Activated naive CD8-positive, alpha-beta T cell treated with anti-CD3 and anti-CD28 coated beads for 36 hours (primary cell): ENCODE data around the gene CASR. TPM values are rescaled to one million over a fixed set of nuclear protein-coding genes. Genes with fewer than 3 reads are reported as not detected.
"Not testable (repeated sequence)": the region's sequence is repeated elsewhere in the genome, so short reads cannot be mapped to it uniquely, and the experiment has no call there.

ENCODE experiments used
- DNase-seq: peaks from one replicate; pipeline ENCODE4 v3.0.0; 2021
- H3K27ac Mint-ChIP-seq: one replicate; pipeline ENCODE4 v1.8.0; 2022; ENCODE audit warnings: mild to moderate bottlenecking, moderate library complexity, mixed read lengths
- H3K27me3 Mint-ChIP-seq: one replicate; pipeline ENCODE4 v1.8.0; 2022; ENCODE audit warnings: mild to moderate bottlenecking, mixed read lengths
- H3K36me3 Mint-ChIP-seq: one replicate; pipeline ENCODE4 v1.8.0; 2021; ENCODE audit warnings: mild to moderate bottlenecking, mixed read lengths
- H3K4me1 Mint-ChIP-seq: one replicate; pipeline ENCODE4 v1.8.0; 2021; ENCODE audit warnings: mixed read lengths
- H3K4me3 Mint-ChIP-seq: one replicate; pipeline ENCODE4 v1.8.0; 2022; ENCODE audit warnings: mild to moderate bottlenecking, moderate library complexity, mixed read lengths
- H3K9me3 Mint-ChIP-seq: one replicate; pipeline ENCODE4 v1.8.0; 2022; ENCODE audit warnings: mixed read lengths
- total RNA-seq, 2 experiments: library from RNA; stranded (reverse); gene quantifications; one replicate each; pipeline ENCODE4 v1.2.3, GENCODE V29; 2021

CASR gene
- total RNA-seq, 2 experiments from 2014 or later, result not detected

- Mint-ChIP-seq H3K36me3 (no peaks in the 10 kb centered on the region), H3K27ac (no peak overlapping the region), H3K4me1 (no peaks in the 10 kb centered on the region), H3K9me3 (no peaks in the 10 kb centered on the region), H3K4me3 (no peak overlapping the region), H3K27me3 (peaks cover 50% of the 10 kb centered on the region)
- DNase-seq, result no peak
Measured at GRCh38 chr3:122189357-122189756, 5.9 kb downstream of the CASR start.

DNA sequence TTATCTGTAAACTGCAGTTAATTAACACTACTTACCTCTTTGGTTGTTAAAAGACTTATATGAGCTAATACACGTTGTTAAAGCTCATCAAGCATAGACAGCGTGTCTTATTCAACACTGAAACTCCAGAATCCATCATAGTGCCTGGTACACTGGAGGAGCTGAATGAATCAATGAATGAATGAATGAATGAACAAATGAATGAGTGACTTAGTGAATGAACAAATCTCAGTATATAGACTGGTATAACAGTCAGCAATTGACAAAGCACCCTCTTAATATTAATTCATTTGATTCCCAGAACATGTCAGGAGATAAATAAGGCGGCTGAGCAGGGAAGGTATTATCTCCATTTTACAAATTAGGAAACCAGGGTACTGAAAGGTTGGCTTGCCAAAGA is 7.1 kb downstream of the CASR start:
- peaks cover 39% of the 10 kb centered on the region for H3K27me3 Mint-ChIP-seq
- no peaks in the 10 kb centered on the region for H3K4me1 Mint-ChIP-seq
- H3K27ac Mint-ChIP-seq, result no peak overlapping the region

DNA sequence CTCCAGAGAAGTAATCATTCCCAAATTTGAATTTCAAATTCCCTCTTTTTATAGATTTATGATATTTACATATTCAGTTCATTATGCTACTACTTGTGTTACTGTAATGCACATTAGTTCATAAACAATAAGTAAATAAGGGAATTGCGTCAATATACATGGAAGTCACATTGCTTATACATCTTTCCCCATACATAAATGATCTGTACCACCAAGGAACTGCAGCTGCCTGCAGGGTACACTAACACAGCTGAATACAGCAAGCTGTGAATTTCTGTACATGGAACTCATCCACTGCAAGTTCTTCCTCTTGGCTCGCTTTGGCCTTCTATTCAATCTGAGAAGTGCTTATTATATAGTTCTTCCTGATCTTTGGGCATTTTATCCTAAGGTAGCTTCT is 15.5 kb downstream of the CASR start:
- Mint-ChIP-seq H3K27me3 (peaks cover 6% of the 10 kb centered on the region), H3K9me3 (peaks cover 3% of the 10 kb centered on the region), H3K4me3 (no peak overlapping the region), H3K4me1 (peaks cover 3% of the 10 kb centered on the region), H3K36me3 (no peaks in the 10 kb centered on the region), H3K27ac (no peak overlapping the region)
- DNase-seq, result no peak

More for the DNA sequence above, 7.1 kb downstream of the CASR start:
- Mint-ChIP-seq H3K4me3 (no peak overlapping the region), H3K9me3 (no peaks in the 10 kb centered on the region), H3K36me3 (no peaks in the 10 kb centered on the region)
- DNase-seq, result no peak

- H3K4me1 Mint-ChIP-seq, result peaks cover 3% of the 10 kb centered on the region
- peaks cover 3% of the 10 kb centered on the region for H3K9me3 Mint-ChIP-seq
- H3K4me3 Mint-ChIP-seq, result no peak overlapping the region
- H3K27ac Mint-ChIP-seq, result no peak overlapping the region
- no peak for DNase-seq
- peaks cover 6% of the 10 kb centered on the region for H3K27me3 Mint-ChIP-seq
- H3K36me3 Mint-ChIP-seq, result no peaks in the 10 kb centered on the region
Measured at GRCh38 chr3:122199552-122199951, 16.1 kb downstream of the CASR start.

- Mint-ChIP-seq H3K27me3 (peaks cover 6% of the 10 kb centered on the region), H3K36me3 (no peaks in the 10 kb centered on the region), H3K4me3 (no peak overlapping the region), H3K27ac (no peak overlapping the region), H3K4me1 (peaks cover 3% of the 10 kb centered on the region), H3K9me3 (peaks cover 3% of the 10 kb centered on the region)
- DNase-seq, result no peak
Measured at GRCh38 chr3:122200661-122201060, 17.2 kb downstream of the CASR start.

DNA sequence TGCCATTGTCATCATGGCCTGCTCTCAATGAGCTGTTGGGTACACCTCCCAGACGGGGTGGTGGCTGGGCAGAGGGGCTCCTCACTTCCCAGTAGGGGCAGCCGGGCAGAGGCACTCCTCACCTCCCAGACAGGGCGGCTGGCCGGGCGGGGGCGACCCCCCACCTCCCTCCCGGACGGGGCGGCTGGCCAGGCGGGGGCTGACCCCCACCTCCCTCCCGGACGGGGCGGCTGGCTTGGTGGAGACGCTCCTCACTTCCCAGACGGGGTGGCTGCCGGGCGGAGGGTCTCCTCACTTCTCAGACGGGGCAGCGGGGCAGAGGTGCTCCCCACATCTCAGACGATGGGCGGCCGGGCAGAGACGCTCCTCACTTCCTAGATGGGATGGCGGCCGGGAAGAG is 18.0 kb downstream of the CASR start:
- not testable (repeated sequence) for H3K27ac Mint-ChIP-seq, H3K27me3 Mint-ChIP-seq, H3K36me3 Mint-ChIP-seq, H3K4me1 Mint-ChIP-seq, H3K9me3 Mint-ChIP-seq, DNase-seq, H3K4me3 Mint-ChIP-seq

- peaks cover 19% of the 10 kb centered on the region for H3K27me3 Mint-ChIP-seq
- H3K9me3 Mint-ChIP-seq, result no peaks in the 10 kb centered on the region
- H3K4me1 Mint-ChIP-seq, result no peaks in the 10 kb centered on the region
- no peak for DNase-seq
- H3K27ac Mint-ChIP-seq, result no peak overlapping the region
- no peaks in the 10 kb centered on the region for H3K36me3 Mint-ChIP-seq
- no peak overlapping the region for H3K4me3 Mint-ChIP-seq
Measured at GRCh38 chr3:122208579-122208978, 25.1 kb downstream of the CASR start.

DNA sequence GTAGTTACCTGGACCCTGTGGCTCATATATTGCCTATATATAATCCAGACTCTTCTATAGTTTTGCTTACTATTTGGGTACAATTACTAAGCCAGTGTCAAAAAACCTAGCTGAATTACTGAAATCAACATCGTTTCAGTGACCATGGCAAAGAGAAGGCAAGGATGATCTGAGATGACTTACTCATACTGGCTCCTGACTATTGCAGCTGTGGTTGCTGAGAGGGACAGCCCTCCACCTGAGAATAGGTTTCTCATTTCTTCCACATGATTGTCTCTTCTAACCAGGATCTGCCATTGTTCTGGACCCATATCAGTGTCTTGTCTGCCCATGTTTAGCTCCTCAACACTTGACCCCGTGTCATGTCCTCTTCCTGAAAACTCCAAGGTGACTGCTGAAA is 30.2 kb downstream of the CASR start:
- DNase-seq, result no peak
- Mint-ChIP-seq H3K9me3 (no peaks in the 10 kb centered on the region), H3K27me3 (peaks cover 13% of the 10 kb centered on the region), H3K4me3 (no peak overlapping the region), H3K27ac (no peak overlapping the region), H3K36me3 (no peaks in the 10 kb centered on the region), H3K4me1 (no peaks in the 10 kb centered on the region)

- Mint-ChIP-seq H3K36me3 (no peaks in the 10 kb centered on the region), H3K4me3 (no peak overlapping the region), H3K9me3 (no peaks in the 10 kb centered on the region), H3K27me3 (peaks cover 12% of the 10 kb centered on the region), H3K27ac (no peak overlapping the region), H3K4me1 (no peaks in the 10 kb centered on the region)
- no peak for DNase-seq
Measured at GRCh38 chr3:122214711-122215110, 31.2 kb downstream of the CASR start.

DNA sequence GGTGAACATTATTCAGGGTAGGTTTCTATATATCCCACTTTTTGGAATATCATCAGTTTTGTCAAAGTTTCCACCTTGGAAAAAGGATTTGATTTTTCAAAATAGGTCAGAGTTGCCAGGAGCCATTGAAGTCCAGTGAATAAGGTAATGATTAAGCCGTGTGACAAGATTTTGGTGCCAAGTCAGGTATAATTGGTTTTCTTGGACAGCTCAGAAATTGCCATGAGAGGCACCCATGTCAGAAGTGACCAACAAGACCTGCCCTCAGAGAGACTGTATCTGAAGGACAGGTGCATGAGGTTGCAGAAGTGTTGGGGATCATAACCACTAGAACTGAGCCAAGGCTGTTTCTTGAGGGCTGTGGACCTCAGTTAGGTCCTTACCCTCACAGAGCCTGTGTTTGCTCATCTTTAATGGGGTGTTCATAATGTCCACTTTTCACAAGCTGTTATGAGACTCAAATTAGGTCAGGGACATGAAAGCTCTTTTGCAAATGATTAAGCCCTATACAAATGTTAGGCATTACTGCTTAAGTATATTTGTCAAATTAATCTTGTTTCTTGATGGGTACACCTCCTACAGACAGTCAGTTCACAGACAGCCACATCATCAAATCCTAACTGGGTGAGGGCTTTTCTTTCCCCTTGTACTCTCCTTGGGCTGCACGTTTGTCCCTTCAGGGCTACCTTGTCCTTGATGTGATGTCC is 32.3 kb downstream of the CASR start:
- Mint-ChIP-seq H3K27me3 (peaks cover 13% of the 10 kb centered on the region), H3K36me3 (no peaks in the 10 kb centered on the region), H3K4me1 (no peaks in the 10 kb centered on the region), H3K4me3 (no peak overlapping the region), H3K9me3 (no peaks in the 10 kb centered on the region), H3K27ac (no peak overlapping the region)
- DNase-seq, result no peak

DNA sequence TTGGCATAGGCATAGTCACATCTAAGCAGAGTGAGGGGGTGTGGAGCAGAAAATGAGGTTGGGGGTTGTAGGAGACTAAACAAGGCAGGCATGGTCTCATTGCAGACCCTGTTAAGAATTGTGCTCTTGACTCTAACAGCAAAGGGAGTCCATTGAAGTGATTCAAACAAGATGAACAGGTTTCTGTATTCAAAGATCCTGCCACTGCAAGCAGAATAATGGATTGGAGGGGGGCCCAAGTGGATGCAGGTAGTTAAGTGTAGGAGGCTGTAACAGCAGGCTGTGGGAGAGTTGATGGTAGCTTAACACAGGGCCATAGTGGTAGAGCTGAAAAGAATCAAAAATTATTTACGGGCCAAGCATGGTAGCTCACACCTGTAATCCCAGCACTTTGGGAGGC is 34.4 kb downstream of the CASR start:
- H3K27ac Mint-ChIP-seq, result no peak overlapping the region
- no peak for DNase-seq
- no peaks in the 10 kb centered on the region for H3K36me3 Mint-ChIP-seq
- no peaks in the 10 kb centered on the region for H3K4me1 Mint-ChIP-seq
- H3K9me3 Mint-ChIP-seq, result no peaks in the 10 kb centered on the region
- peaks cover 27% of the 10 kb centered on the region for H3K27me3 Mint-ChIP-seq
- H3K4me3 Mint-ChIP-seq, result no peak overlapping the region

DNA sequence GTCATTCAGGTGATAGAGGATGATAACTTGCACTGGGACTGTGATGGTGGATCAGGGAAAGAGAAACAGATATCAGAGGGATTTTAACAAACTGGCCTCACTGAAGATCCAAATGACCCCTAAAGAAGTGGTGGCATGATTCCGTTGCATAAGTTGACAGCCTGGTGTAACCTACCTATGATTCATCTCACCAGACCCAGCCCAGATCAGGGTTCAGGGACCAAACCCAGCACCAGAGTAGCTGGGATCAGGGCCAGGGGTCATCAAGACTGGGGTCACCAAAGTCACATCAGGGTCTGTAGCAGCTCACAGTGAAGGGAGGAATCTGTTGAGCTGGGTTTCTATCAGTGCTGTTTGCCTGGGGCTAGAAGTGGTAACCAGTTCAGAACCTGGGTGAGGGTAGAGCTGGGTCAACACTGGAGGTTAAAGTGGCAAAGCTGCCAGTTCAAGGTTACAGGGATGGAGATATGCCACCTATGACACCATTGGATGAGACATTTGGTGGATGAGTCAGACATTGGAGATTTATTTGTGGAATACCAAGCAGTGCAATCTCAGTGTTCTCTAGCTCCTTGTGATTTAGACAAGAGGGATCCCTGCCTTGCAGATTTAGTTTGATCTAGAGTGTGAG is 35.9 kb downstream of the CASR start:
- DNase-seq, result no peak
- Mint-ChIP-seq H3K9me3 (no peaks in the 10 kb centered on the region), H3K4me1 (no peaks in the 10 kb centered on the region), H3K27ac (no peak overlapping the region), H3K4me3 (no peak overlapping the region), H3K36me3 (no peaks in the 10 kb centered on the region), H3K27me3 (peaks cover 27% of the 10 kb centered on the region)

GRCh38 chr3:122227036-122227781 is 43.7 kb downstream of the CASR start:
- Mint-ChIP-seq H3K27ac (no peak overlapping the region), H3K27me3 (peaks cover 4% of the 10 kb centered on the region), H3K4me1 (peaks cover 6% of the 10 kb centered on the region), H3K4me3 (no peak overlapping the region), H3K9me3 (peaks cover 1% of the 10 kb centered on the region), H3K36me3 (no peaks in the 10 kb centered on the region)
- DNase-seq, result no peak

- Mint-ChIP-seq H3K4me1 (peaks cover 29% of the 10 kb centered on the region), H3K4me3 (no peak overlapping the region), H3K27me3 (no peaks in the 10 kb centered on the region), H3K36me3 (no peaks in the 10 kb centered on the region), H3K27ac (no peak overlapping the region), H3K9me3 (no peaks in the 10 kb centered on the region)
- no peak for DNase-seq
Measured at GRCh38 chr3:122230174-122230573, 46.7 kb downstream of the CASR start.

DNA sequence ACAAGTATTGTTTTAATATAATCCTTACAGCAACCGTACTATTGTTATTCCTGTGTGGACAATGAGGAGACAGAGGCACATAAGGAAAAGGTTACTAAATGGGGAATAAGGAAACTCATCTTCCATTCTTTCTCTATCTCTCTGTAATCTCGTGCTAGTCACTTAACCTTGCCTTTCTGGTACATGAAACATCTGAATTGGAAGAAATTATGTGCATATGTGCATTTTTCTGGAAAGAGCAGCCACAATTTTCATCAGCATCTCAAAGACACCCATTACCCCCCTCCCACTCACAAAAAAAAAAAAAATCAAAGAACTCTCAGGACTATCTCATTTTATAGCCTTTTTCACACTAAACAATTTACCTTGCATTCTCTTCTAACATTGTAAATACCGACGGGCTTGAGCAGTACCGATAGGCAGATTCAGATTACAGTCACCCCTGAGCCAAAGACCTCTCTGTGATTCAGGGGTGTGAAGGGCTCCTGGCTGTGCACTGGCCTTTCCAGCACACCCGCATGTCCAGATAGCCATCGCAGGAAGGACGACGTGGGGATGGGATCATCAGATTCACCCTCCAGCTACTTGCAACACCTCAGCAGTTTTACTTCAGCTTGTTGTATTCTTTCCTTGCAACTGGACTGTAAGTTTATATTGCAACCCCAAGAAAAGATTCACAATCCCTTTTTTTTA is 48.1 kb downstream of the CASR start:
- no peaks in the 10 kb centered on the region for H3K36me3 Mint-ChIP-seq
- no peak for DNase-seq
- H3K4me1 Mint-ChIP-seq, result peaks cover 29% of the 10 kb centered on the region
- H3K4me3 Mint-ChIP-seq, result no peak overlapping the region
- H3K27ac Mint-ChIP-seq, result no peak overlapping the region
- no peaks in the 10 kb centered on the region for H3K27me3 Mint-ChIP-seq
- H3K9me3 Mint-ChIP-seq, result no peaks in the 10 kb centered on the region
